Hepatocyte (in vitro differentiated cells): ENCODE data around the gene PTPN1. TPM values are rescaled to one million over a fixed set of nuclear protein-coding genes. Genes with fewer than 3 reads are reported as not detected.

ENCODE experiments used
- DNase-seq: peaks from one replicate; pipeline ENCODE4 v3.0.0-alpha.2; 2016; ENCODE audit warnings: low spot score
- H2AFZ ChIP-seq: fragments of 200-600 bp; sonication (generic); 2 replicates; pipeline ENCODE4 v1.6.0; 2016; ENCODE audit warnings: antibody characterized with exemption, mild to moderate bottlenecking
- H3K27ac ChIP-seq: fragments of 200-600 bp; sonication (generic); 2 replicates; pipeline ENCODE4 v1.5.1; 2016; ENCODE audit warnings: mild to moderate bottlenecking
- H3K27me3 ChIP-seq: fragments of 200-600 bp; sonication (generic); 2 replicates; pipeline ENCODE4 v1.6.1; 2016
- H3K36me3 ChIP-seq: fragments of 200-600 bp; sonication (generic); replicated peaks from 2 replicates; pipeline ENCODE4 v1.5.1; 2016; ENCODE audit warnings: low read depth; ENCODE audit not compliant: insufficient read depth
- H3K4me1 ChIP-seq: fragments of 200-600 bp; sonication (generic); 2 replicates; pipeline ENCODE4 v1.5.1; 2016; ENCODE audit warnings: mild to moderate bottlenecking, moderate library complexity; ENCODE audit not compliant: insufficient read depth
- H3K4me2 ChIP-seq: fragments of 200-600 bp; sonication (generic); 2 replicates; pipeline ENCODE4 v1.6.0; 2016
- H3K4me3 ChIP-seq: fragments of 200-600 bp; sonication (generic); 2 replicates; pipeline ENCODE4 v1.5.1; 2016; ENCODE audit warnings: mild to moderate bottlenecking
- H3K79me2 ChIP-seq: fragments of 200-600 bp; sonication (generic); 2 replicates; pipeline ENCODE4 v1.6.0; 2017; ENCODE audit warnings: mild to moderate bottlenecking
- H3K9me2 ChIP-seq: fragments of 200-600 bp; sonication (generic); replicated peaks from 2 replicates; pipeline ENCODE4 v1.6.0; 2017; ENCODE audit warnings: mild to moderate bottlenecking; ENCODE audit not compliant: insufficient read depth
- H3K9me3 ChIP-seq: fragments of 200-600 bp; sonication (generic); 2 replicates; pipeline ENCODE4 v1.5.1; 2016; ENCODE audit warnings: low read depth, mild to moderate bottlenecking
- H4K20me1 ChIP-seq: fragments of 200-600 bp; sonication (generic); 2 replicates; pipeline ENCODE4 v1.6.0; 2016; ENCODE audit warnings: mild to moderate bottlenecking; ENCODE audit not compliant: insufficient read depth, poor library complexity, severe bottlenecking
- CTCF ChIP-seq: fragments of 200-600 bp; sonication (generic); IDR thresholded peaks from 2 replicates; pipeline ENCODE4 v1.5.1; 2016; ENCODE audit warnings: antibody characterized with exemption, mild to moderate bottlenecking; ENCODE audit not compliant: poor library complexity
- EZH2 ChIP-seq: fragments of 200-600 bp; sonication (generic); IDR thresholded peaks from 2 replicates; pipeline ENCODE4 v1.6.1; 2016; ENCODE audit warnings: antibody characterized with exemption, mild to moderate bottlenecking, borderline replicate concordance
- EZH2phosphoT487 ChIP-seq: fragments of 200-600 bp; sonication (generic); IDR thresholded peaks from one replicate; pipeline ENCODE4 v1.6.1; 2018; ENCODE audit warnings: antibody characterized with exemption, mild to moderate bottlenecking, low read depth, moderate library complexity; ENCODE audit not compliant: unreplicated experiment, severe bottlenecking
- WGBS: methylation state at CpG from one replicate; pipeline ENCODE4 v1.1.6; 2016; ENCODE audit warnings: low lambda C conversion rate; ENCODE audit errors: missing lambda C conversion rate; 5-methylcytosine and 5-hydroxymethylcytosine counted together
- polyA plus RNA-seq: library from polyadenylated mRNA; unstranded; fragments of >200 nt; fragmentation: Nextera tagmentation; extraction: Ambion mirVana; gene quantifications from 2 replicates; pipeline ENCODE4 v1.2.1, GENCODE V29; 2016
- total RNA-seq: library from RNA; depleted of rRNA; stranded (reverse); fragments of >200 nt; gene quantifications from 2 replicates; pipeline ENCODE4 v1.2.3, GENCODE V29; 2014

The PTPN1 gene
- total and polyA plus RNA-seq, 2 experiments from 2014 or later: 22.0 to 32.1 TPM

- no peak overlapping the region for H3K4me2 ChIP-seq
- peaks cover 14% of the 10 kb centered on the region for H3K4me1 ChIP-seq
- no peaks in the 10 kb centered on the region for H3K79me2 ChIP-seq
- H4K20me1 ChIP-seq: no peaks in the 10 kb centered on the region
- no peak for DNase-seq
- H3K9me3 ChIP-seq: no peaks in the 10 kb centered on the region
- no peaks in the 10 kb centered on the region for H3K9me2 ChIP-seq
- no peak overlapping the region for H3K27ac ChIP-seq
- no peak for TF ChIP-seq CTCF
- no peak for TF ChIP-seq EZH2phosphoT487
- H3K36me3 ChIP-seq: no peaks in the 10 kb centered on the region
- no peaks in the 10 kb centered on the region for H3K27me3 ChIP-seq
- no peak overlapping the region for H3K4me3 ChIP-seq
- 85% methylated on average over 7 of the region's 7 CpGs for WGBS
- H2AFZ ChIP-seq: no peak overlapping the region
Observed at GRCh38 chr20:50632236-50632635, 122.1 kb downstream of the PTPN1 start.

GRCh38 chr20:50632701-50633100 is 122.5 kb downstream of the PTPN1 start:
- no peaks in the 10 kb centered on the region for H3K79me2 ChIP-seq
- no peaks in the 10 kb centered on the region for H3K36me3 ChIP-seq
- DNase-seq: no peak
- no peaks in the 10 kb centered on the region for H4K20me1 ChIP-seq
- no peak overlapping the region for H2AFZ ChIP-seq
- no peak overlapping the region for H3K4me3 ChIP-seq
- H3K27ac ChIP-seq: no peak overlapping the region
- no peaks in the 10 kb centered on the region for H3K9me3 ChIP-seq
- no peak for TF ChIP-seq CTCF
- no peak for TF ChIP-seq EZH2phosphoT487
- no peaks in the 10 kb centered on the region for H3K27me3 ChIP-seq
- WGBS: 97% methylated on average over 5 of the region's 5 CpGs
- H3K4me2 ChIP-seq: no peak overlapping the region
- H3K9me2 ChIP-seq: no peaks in the 10 kb centered on the region
- peaks cover 18% of the 10 kb centered on the region for H3K4me1 ChIP-seq

GRCh38 chr20:50633361-50633760 is 123.2 kb downstream of the PTPN1 start:
- Histone ChIP-seq H3K9me3 (no peaks in the 10 kb centered on the region), H4K20me1 (no peaks in the 10 kb centered on the region)

More at GRCh38 chr20:50633361-50633760, 123.2 kb downstream of the PTPN1 start:
- Histone ChIP-seq H3K27ac (no peak overlapping the region), H3K79me2 (no peaks in the 10 kb centered on the region), H3K9me2 (no peaks in the 10 kb centered on the region), H3K4me2 (no peak overlapping the region), H3K36me3 (no peaks in the 10 kb centered on the region), H3K27me3 (no peaks in the 10 kb centered on the region), H3K4me3 (no peak overlapping the region), H3K4me1 (peaks cover 20% of the 10 kb centered on the region), H2AFZ (no peak overlapping the region)
- TF ChIP-seq CTCF (no peak), EZH2 (no peak), EZH2phosphoT487 (no peak)
- WGBS: 82% methylated on average over 10 of the region's 10 CpGs
- DNase-seq: no peak
